HepG2 (cell line): ENCODE measurements around the gene NDUFB10. TPM values are rescaled to one million over a fixed set of nuclear protein-coding genes. Genes with fewer than 3 reads are reported as not detected.

Experiments
- ARID4A ChIP-seq: sonication (generic); formaldehyde crosslinking; IDR thresholded peaks from 2 replicates; pipeline ENCODE4 v1.5.0; 2020; ENCODE audit warnings: mild to moderate bottlenecking, missing genetic modification reagents, borderline replicate concordance
- BCL3 ChIP-seq: sonication (generic); formaldehyde crosslinking; IDR thresholded peaks from 2 replicates; pipeline ENCODE4 v1.5.1; 2020; ENCODE audit warnings: mild to moderate bottlenecking, missing genetic modification reagents, moderate library complexity
- BORCS8-MEF2B ChIP-seq: sonication (generic); formaldehyde crosslinking; IDR thresholded peaks from 2 replicates; pipeline ENCODE4 v1.8.0; 2022; ENCODE audit warnings: mild to moderate bottlenecking, missing genetic modification reagents
- BRCA1 ChIP-seq: sonication (generic); formaldehyde crosslinking; IDR thresholded peaks from 2 replicates; pipeline ENCODE4 v1.4.0; 2020; ENCODE audit warnings: missing genetic modification reagents
- GATAD1 ChIP-seq: IDR thresholded peaks from 2 replicates; pipeline ENCODE4 v1.6.1; 2016; ENCODE audit warnings: missing genetic modification reagents, missing compliant biosample characterization
- HNRNPLL ChIP-seq: fragments of 200-400 bp; formaldehyde crosslinking; IDR thresholded peaks from 2 replicates; pipeline ENCODE4 v1.6.1; 2017; ENCODE audit warnings: mild to moderate bottlenecking, low read depth, low read length; ENCODE audit not compliant: poor library complexity, severe bottlenecking
- KDM3A ChIP-seq: IDR thresholded peaks from 2 replicates; pipeline ENCODE4 v1.6.1; 2018; ENCODE audit warnings: low read depth, missing compliant biosample characterization
- MEF2D ChIP-seq: sonication (generic); formaldehyde crosslinking; IDR thresholded peaks from 2 replicates; pipeline ENCODE4 v1.5.1; 2020; ENCODE audit warnings: mild to moderate bottlenecking, missing genetic modification reagents
- POLR2A ChIP-seq, 2 experiments: IDR thresholded peaks; 2 replicates each; pipeline ENCODE4 v1.6.1; 2011; ENCODE audit warnings: low read depth in 2 of 2, low read length in 2 of 2, mild to moderate bottlenecking in 1 of 2, moderate library complexity in 1 of 2; ENCODE audit not compliant: insufficient read depth in 1 of 2
- REPIN1 ChIP-seq: sonication (generic); formaldehyde crosslinking; IDR thresholded peaks from 2 replicates; pipeline ENCODE4 v1.8.0; 2022; ENCODE audit warnings: missing genetic modification reagents, low read depth, mild to moderate bottlenecking, borderline replicate concordance
- SMC3 ChIP-seq: IDR thresholded peaks from 2 replicates; pipeline ENCODE4 v1.6.1; 2011; ENCODE audit warnings: low read length, improper control_type of control experiment
- ZBED4 ChIP-seq: sonication (generic); formaldehyde crosslinking; IDR thresholded peaks from 2 replicates; pipeline ENCODE4 v1.4.0; 2020; ENCODE audit warnings: missing genetic modification reagents, borderline replicate concordance
- ZFP90 ChIP-seq: sonication (generic); formaldehyde crosslinking; IDR thresholded peaks from 2 replicates; pipeline ENCODE4 v1.8.0; 2022; ENCODE audit warnings: missing genetic modification reagents, mild to moderate bottlenecking, inconsistent platforms, borderline replicate concordance
- ZMYM4 ChIP-seq: sonication (generic); formaldehyde crosslinking; IDR thresholded peaks from 2 replicates; pipeline ENCODE4 v1.8.1; 2023; ENCODE audit warnings: mild to moderate bottlenecking, missing genetic modification reagents
- ZNF253 ChIP-seq: sonication (generic); formaldehyde crosslinking; IDR thresholded peaks from 2 replicates; pipeline ENCODE4 v1.8.0; 2022; ENCODE audit warnings: mild to moderate bottlenecking, missing genetic modification reagents, borderline replicate concordance
- ZNF414 ChIP-seq: sonication (generic); formaldehyde crosslinking; IDR thresholded peaks from 2 replicates; pipeline ENCODE4 v1.5.0; 2020; ENCODE audit warnings: missing genetic modification reagents
- ZNF747 ChIP-seq: sonication (generic); formaldehyde crosslinking; IDR thresholded peaks from 2 replicates; pipeline ENCODE4 v1.8.1; 2023; ENCODE audit warnings: missing genetic modification reagents, mild to moderate bottlenecking, borderline replicate concordance
- ZNF772 ChIP-seq: sonication (generic); formaldehyde crosslinking; IDR thresholded peaks from 2 replicates; pipeline ENCODE4 v1.5.0; 2020; ENCODE audit warnings: mild to moderate bottlenecking, missing genetic modification reagents
- polyA plus RNA-seq, 8 experiments: library from polyadenylated mRNA; depleted of rRNA in 3 of 8; stranded (reverse) in 7 of 8; unstranded in 1 of 8; fragments of >200 nt; fragmentation: Illumina TruSeq in 4 of 8; extraction: Trizol in 4 of 8; gene quantifications; 2 replicates each; pipeline versions ENCODE4 v1.2.1 to v1.2.3, GENCODE V29; 2011 to 2016; ENCODE audit warnings: low read depth in 4 of 8, missing spikeins in 1 of 8, mixed read lengths in 1 of 8; ENCODE audit not compliant: insufficient read depth in 1 of 8
- total RNA-seq, 5 experiments: library from RNA; depleted of rRNA; stranded (reverse); fragments of >200 nt; fragmentation: Illumina TruSeq; extraction: Trizol; gene quantifications; 2 replicates each; pipeline ENCODE4 v1.2.3, GENCODE V29; 2016; ENCODE audit warnings: low read depth in 1 of 5

NDUFB10 gene
- total and polyA plus RNA-seq, 2 of the 13 experiments (the other 11 are each of a cell fraction or from before 2014, with no cell fraction given): 68.6 to 157 TPM

- TF ChIP-seq BCL3 (CRISPR knock-in tag) (peak; percentile 58; the same call in 1 of the 2 replicates), ZNF772 (CRISPR knock-in tag) (peak; percentile 67; the same call in 1 of the 2 replicates), REPIN1 (CRISPR knock-in tag) (peak; percentile 85; the same call in 1 of the 2 replicates), SMC3 (peak; percentile 48; the same call in 1 of the 2 replicates), GATAD1 (CRISPR knock-in tag) (0 out of 2 replicates have a peak, but pooled peaks have one; percentile 47), HNRNPLL (peak; percentile 59), ZNF253 (CRISPR knock-in tag) (no peak), POLR2A (IDR thresholded peaks at IDR 0.05; ENCODE audit: insufficient read depth in 1 of 2, low read depth in 2 of 2, low read length in 2 of 2) (no peak), BRCA1 (no peak), ARID4A (peak; percentile 80), ZNF747 (CRISPR knock-in tag) (peak; percentile 54; the same call in 1 of the 2 replicates), KDM3A (CRISPR knock-in tag) (peak; percentile 75), ZNF414 (CRISPR knock-in tag) (no peak), ZBED4 (CRISPR knock-in tag) (0 out of 2 replicates have a peak, but pooled peaks have one; percentile 25), MEF2D (CRISPR knock-in tag) (0 out of 2 replicates have a peak, but pooled peaks have one; percentile 35), ZMYM4 (CRISPR knock-in tag) (0 out of 2 replicates have a peak, but pooled peaks have one; percentile 44), ZFP90 (CRISPR knock-in tag) (peak; percentile 86), BORCS8-MEF2B (CRISPR knock-in tag) (0 out of 2 replicates have a peak, but pooled peaks have one; percentile 35)
These were observed 44.7 kb downstream of the NDUFB10 start (continued) for GRCh38 chr16:2003827-2004641.
